Loucy (cell line): ENCODE measurements around the gene TNPO3.

ENCODE experiments used
- H2AFZ ChIP-seq: fragments of 200-600 bp; sonication (generic); 2 replicates; pipeline ENCODE4 v1.6.0; 2016; ENCODE audit warnings: antibody characterized with exemption, mild to moderate bottlenecking, low read length, moderate library complexity
- H3F3A ChIP-seq: fragments of 200-600 bp; 2 replicates; pipeline ENCODE4 v1.6.0; 2016; ENCODE audit warnings: antibody characterized with exemption, low read depth, mild to moderate bottlenecking
- H3K27me3 ChIP-seq: fragments of 200-600 bp; sonication (generic); 2 replicates; pipeline ENCODE4 v1.6.1; 2014; ENCODE audit warnings: low read length, mild to moderate bottlenecking; ENCODE audit not compliant: insufficient read depth, poor library complexity, severe bottlenecking
- H3K36me3 ChIP-seq: fragments of 200-600 bp; sonication (generic); 2 replicates; pipeline ENCODE4 v1.6.1; 2016; ENCODE audit warnings: low read length; ENCODE audit not compliant: insufficient read depth
- H3K4me1 ChIP-seq: fragments of 200-600 bp; sonication (generic); 2 replicates; pipeline ENCODE4 v1.5.1; 2014; ENCODE audit warnings: low read length, mild to moderate bottlenecking; ENCODE audit not compliant: insufficient read depth, poor library complexity, severe bottlenecking
- H3K4me2 ChIP-seq: fragments of 200-600 bp; sonication (generic); 2 replicates; pipeline ENCODE4 v1.6.0; 2014; ENCODE audit warnings: antibody characterized with exemption, low read length, low read depth, mild to moderate bottlenecking; ENCODE audit not compliant: poor library complexity, severe bottlenecking
- H3K4me3 ChIP-seq: fragments of 200-600 bp; sonication (generic); 2 replicates; pipeline ENCODE4 v1.5.1; 2014; ENCODE audit warnings: low read length, mild to moderate bottlenecking, mixed read lengths; ENCODE audit not compliant: poor library complexity, severe bottlenecking
- H3K79me2 ChIP-seq: fragments of 200-600 bp; sonication (generic); 2 replicates; pipeline ENCODE4 v1.6.1; 2014; ENCODE audit warnings: low read length; ENCODE audit not compliant: insufficient read depth
- H3K9ac ChIP-seq: fragments of 200-600 bp; sonication (generic); 2 replicates; pipeline ENCODE4 v1.6.0; 2014; ENCODE audit warnings: mild to moderate bottlenecking, low read depth, low read length, moderate library complexity; ENCODE audit not compliant: poor library complexity, severe bottlenecking
- H3K9me2 ChIP-seq: fragments of 200-600 bp; sonication (generic); replicated peaks from 2 replicates; pipeline ENCODE4 v1.6.1; 2016; ENCODE audit warnings: low read depth, low read length, mixed read lengths
- H3K9me3 ChIP-seq: fragments of 200-600 bp; sonication (generic); 2 replicates; pipeline ENCODE4 v1.6.1; 2014; ENCODE audit warnings: mild to moderate bottlenecking, antibody characterized with exemption, low read length, low read depth; ENCODE audit not compliant: insufficient read depth
- H4K20me1 ChIP-seq: fragments of 200-600 bp; sonication (generic); 2 replicates; pipeline ENCODE4 v1.6.0; 2014; ENCODE audit warnings: antibody characterized with exemption, low read length, mild to moderate bottlenecking; ENCODE audit not compliant: insufficient read depth, poor library complexity, severe bottlenecking
- CTCF ChIP-seq: fragments of 200-600 bp; sonication (generic); conservative IDR thresholded peaks from 2 replicates; pipeline ENCODE4 v1.5.1; 2014; ENCODE audit warnings: mild to moderate bottlenecking, antibody characterized with exemption, low read length
- EZH2phosphoT487 ChIP-seq: fragments of 200-600 bp; IDR thresholded peaks from 2 replicates; pipeline ENCODE4 v1.6.1; 2018; ENCODE audit warnings: antibody characterized with exemption, mild to moderate bottlenecking, moderate library complexity, borderline replicate concordance

Gene TNPO3

GRCh38 chr7:128986609-128987008 lies 68.3 kb downstream of the TNPO3 start:
- H3K9me2 ChIP-seq: no peaks in the 10 kb centered on the region
- no peaks in the 10 kb centered on the region for H3K27me3 ChIP-seq
- no peaks in the 10 kb centered on the region for H3K4me1 ChIP-seq
- no peaks in the 10 kb centered on the region for H3K9me3 ChIP-seq
- H3K79me2 ChIP-seq: no peaks in the 10 kb centered on the region
- H2AFZ ChIP-seq: no peak overlapping the region
- peaks cover 91% of the 10 kb centered on the region for H3K36me3 ChIP-seq
- no peak overlapping the region for H3K9ac ChIP-seq
- H4K20me1 ChIP-seq: no peaks in the 10 kb centered on the region
- H3K4me3 ChIP-seq: no peak overlapping the region
- no peak overlapping the region for H3K4me2 ChIP-seq
- no peaks in the 10 kb centered on the region for H3F3A ChIP-seq
- TF ChIP-seq EZH2phosphoT487 (no peak), CTCF (no peak)

- no peak for TF ChIP-seq CTCF
- no peak for TF ChIP-seq EZH2phosphoT487
- no peak overlapping the region for H3K4me2 ChIP-seq
- H3K9me3 ChIP-seq: no peaks in the 10 kb centered on the region
- no peaks in the 10 kb centered on the region for H3K27me3 ChIP-seq
- peaks cover 91% of the 10 kb centered on the region for H3K36me3 ChIP-seq
- H3K4me1 ChIP-seq: no peaks in the 10 kb centered on the region
- H3F3A ChIP-seq: no peaks in the 10 kb centered on the region
- no peak overlapping the region for H2AFZ ChIP-seq
- no peak overlapping the region for H3K9ac ChIP-seq
- no peak overlapping the region for H3K4me3 ChIP-seq
- H4K20me1 ChIP-seq: no peaks in the 10 kb centered on the region
- H3K9me2 ChIP-seq: no peaks in the 10 kb centered on the region
- H3K79me2 ChIP-seq: no peaks in the 10 kb centered on the region
Observed at GRCh38 chr7:128985660-128986059, 69.3 kb downstream of the TNPO3 start.

GRCh38 chr7:128982105-128982504 lies 72.8 kb downstream of the TNPO3 start:
- Histone ChIP-seq H3K79me2 (no peaks in the 10 kb centered on the region), H3K9ac (no peak overlapping the region), H2AFZ (no peak overlapping the region), H3F3A (no peaks in the 10 kb centered on the region), H3K36me3 (peaks cover 95% of the 10 kb centered on the region), H3K4me3 (no peak overlapping the region), H4K20me1 (no peaks in the 10 kb centered on the region), H3K27me3 (no peaks in the 10 kb centered on the region), H3K4me2 (no peak overlapping the region), H3K9me3 (no peaks in the 10 kb centered on the region), H3K4me1 (no peaks in the 10 kb centered on the region), H3K9me2 (no peaks in the 10 kb centered on the region)
- TF ChIP-seq EZH2phosphoT487 (no peak), CTCF (no peak)
